HG03575 (cell line): ENCODE results near the gene NEB.
"Not testable (repeated sequence)": the region's sequence is repeated elsewhere in the genome, so short reads cannot be mapped to it uniquely, and the experiment has no call there.

ENCODE experiments used
- ATAC-seq: cut with Tn5 transposase; IDR thresholded peaks from one replicate; pipeline ENCODE4 v1.9.1; 2021; ENCODE audit not compliant: unreplicated experiment, insufficient number of reproducible peaks, low FRiP score; ENCODE audit errors: extremely low read depth

The NEB gene

DNA sequence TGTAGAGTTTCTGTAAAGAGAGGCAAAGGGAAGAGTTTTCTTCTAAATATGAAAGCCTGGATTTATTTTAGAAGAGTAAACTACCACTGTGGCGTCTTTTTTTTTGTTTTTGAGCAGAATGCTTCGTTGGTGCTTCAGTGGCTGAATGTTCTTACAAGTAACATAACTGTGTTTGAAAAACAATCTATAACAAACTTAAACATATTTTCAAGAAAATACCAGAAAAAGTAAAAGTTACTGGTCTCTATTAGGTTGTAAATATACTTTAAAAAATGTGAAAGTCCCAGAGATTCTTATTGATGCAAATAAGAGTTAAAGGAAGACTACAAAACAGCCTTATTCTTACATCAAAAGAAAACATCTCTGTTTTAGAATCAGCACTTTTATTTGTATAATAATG is 76.2 kb downstream of the NEB start:
- no peak for ATAC-seq

DNA sequence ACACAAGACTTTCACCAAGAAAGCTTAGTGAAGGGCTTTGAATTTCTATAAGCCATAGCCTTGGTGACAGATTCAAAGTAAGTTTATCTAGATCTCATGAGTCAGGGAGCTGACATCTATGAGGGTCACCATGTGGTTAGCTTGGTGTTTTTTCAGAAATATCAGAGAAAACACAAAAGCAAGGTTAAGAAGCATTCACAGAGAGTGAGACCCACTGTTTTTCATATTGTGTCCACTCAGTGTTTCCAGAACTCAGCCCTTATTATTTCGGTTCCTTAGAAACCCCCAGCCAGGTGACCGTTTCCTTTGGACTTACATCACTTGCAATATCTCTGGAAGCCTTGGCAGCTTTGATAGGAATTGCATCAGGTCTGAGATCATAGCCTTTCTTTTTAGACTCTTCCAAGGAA is 76.6 kb downstream of the NEB start:
- no peak for ATAC-seq

DNA sequence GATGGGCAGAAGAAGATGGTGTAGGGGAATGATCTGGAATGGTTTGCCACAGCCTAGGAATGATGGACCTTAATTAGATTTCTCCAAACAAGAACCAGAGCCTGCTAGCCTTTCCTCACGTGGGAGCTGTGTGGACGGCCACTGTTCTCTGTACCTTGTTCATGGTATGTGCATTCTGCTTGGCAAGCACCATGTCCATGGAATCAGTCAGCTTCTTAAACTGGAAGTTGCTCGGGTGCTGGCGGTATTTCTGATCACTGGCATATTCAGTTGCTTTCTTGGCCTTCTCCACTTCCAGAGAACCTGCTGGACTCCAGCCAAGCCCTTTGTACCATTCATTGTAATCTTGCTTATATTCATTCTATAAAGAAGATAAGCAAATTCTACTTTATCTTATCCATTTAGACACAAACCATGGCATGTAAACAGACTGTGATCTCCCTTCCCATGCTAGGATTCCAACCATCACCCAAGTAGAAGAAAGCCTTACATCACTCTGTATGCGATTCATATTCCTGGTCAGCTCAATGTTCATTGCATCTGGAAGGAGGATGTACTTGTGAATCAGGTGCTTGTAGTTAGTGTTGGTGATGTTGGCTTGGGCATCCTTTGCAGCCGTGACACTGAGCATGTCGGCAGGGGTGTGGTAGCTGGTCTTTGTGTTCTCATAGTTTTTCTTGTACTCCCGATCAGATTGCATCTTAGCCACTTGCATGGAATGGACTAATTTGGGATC is 78.4 kb downstream of the NEB start:
- ATAC-seq = no peak

DNA sequence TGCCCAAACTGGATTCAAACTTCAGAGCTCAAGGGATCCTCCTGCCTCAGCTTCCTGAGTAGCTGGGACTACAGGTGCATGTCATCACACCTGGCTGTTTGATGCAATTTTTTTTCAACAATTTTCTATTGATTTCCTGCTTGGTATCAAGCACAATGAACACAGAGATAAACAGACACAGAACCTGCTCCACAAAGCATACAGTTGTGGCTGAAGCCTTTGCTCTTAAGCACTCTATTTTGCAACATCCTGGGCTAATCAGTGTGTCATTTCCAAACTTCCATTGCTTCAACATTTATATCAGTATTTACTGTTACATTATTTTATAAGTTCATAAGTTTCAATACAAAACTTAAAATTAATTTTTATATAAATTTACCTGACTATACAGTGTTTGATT is 79.4 kb downstream of the NEB start:
- no peak for ATAC-seq

DNA sequence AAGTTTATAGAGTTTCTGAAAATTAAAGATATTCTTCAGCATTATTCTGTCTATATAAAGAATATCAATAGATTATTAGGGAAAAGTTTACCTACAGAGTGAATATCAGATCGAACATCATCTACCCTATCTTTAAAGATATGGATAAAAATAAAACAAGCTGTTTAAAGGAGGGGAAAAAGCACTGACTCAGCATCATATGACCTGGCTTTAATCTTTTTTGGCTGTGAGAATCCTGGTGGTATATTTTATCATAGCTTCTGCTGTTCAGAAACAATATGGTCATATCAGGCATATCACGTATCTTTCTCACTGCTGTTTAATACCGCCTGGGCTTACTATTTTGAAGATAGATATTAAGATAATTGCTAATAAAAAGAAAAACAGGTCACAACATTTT is 80.2 kb downstream of the NEB start:
- no peak for ATAC-seq

DNA sequence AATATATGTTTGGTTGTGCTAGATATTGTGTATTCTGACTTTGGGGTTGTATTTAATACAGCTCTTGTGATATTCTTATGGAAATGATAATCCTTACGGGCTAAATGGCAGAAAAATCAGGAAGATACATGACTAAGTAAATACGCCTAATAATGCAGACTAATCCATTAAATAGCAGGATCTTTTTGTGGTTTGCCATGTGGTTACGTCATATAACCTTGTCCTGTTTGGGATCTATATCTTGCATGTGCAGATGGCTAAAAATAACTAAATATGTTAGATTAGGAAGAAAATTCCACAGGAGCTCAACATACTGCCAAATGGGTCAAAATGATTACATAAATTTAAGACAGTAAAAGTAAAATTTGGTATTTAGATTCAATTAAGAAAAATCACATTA is 83.0 kb downstream of the NEB start:
- ATAC-seq = no peak

DNA sequence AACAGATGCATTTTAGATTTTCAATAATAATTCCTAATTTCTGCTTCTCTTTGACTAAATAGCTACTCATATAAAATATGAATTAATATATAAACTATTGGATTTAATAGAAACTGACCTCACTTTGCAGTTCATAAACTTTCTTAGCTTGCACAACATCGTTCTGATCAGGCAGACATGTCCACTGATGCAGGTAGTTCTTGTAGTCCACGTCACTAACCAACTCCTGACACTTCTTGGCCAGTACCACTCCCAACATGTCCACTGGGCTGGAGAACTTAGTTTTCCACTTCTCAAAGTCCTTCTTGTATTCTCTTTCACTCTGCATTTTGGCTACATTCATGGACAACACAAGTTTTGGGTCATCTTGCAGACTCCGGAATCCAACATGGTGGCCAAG is 83.8 kb downstream of the NEB start:
- ATAC-seq = no peak

DNA sequence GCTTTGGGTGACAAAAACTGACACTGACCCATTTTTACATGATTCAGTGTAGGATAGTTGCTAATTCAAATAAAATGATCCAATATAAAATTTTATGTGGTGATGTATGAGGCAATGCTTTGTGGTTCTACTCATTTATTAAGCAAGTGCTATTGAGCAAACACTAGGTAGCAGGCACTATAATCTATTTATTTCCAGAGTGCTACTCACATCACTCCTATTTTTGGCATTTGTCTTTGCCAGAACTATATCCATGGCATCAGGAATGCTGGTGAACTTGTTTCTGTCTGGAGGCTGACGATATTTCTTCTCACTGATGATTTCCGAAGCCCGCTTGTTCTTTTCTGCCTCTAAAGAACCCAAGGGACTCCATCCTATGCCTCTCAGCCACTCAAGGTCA is 84.3 kb downstream of the NEB start:
- ATAC-seq = no peak

DNA sequence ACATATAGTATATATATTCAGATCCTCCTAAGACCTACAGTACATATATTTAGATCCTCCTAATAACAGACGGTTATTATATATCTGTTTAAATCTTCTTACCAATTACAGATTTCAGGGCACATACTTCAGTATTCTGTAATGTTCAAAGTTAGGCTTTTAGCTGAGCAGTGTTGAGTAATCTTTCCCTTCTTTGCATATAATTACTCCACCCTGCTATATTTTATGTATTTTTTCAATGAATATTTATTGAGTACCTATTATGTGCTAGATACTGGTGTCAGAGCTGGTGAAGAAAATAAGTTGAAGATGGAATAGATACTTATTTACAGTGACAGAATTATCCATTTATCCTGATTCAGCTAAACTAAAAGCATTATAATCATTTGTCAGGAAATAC is 84.9 kb downstream of the NEB start:
- no peak for ATAC-seq

DNA sequence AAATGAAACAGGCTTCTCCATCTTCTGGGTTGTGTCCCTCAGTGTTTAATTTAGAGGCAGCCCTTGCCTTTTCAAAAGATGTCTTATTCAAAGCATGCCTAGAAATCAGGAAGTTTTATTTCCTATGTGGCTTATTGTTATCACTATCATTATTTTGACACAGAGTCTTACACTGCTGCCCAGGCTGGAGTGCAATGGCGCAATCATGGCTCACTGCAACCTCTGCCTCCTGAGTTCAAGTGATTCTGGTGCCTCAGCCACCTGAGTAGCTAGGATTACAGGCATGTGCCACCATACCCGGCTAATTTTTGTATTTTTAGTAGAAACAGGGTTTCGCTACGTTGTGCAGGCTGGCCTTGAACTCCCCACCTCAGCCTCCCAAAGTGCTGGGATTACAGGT is 87.8 kb downstream of the NEB start:
- not testable (repeated sequence) for ATAC-seq

DNA sequence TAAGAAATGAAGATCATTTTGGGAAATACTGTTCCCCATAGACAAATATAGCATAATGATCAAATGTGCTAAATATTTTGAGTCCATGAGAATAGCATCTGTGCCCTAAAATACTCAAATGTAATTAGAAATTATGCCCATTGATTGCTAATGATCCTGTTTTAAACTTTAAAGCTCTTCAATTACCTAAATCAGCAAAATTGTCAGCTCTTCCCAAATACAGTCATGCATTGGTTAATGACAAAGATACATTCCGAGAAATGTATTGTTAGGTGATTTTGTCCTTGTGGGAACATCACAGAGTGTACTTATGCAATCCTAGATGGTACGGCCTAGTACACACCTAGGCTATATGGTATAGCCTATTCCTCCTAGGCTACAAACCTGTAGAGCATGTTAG is 89.7 kb downstream of the NEB start:
- no peak for ATAC-seq

DNA sequence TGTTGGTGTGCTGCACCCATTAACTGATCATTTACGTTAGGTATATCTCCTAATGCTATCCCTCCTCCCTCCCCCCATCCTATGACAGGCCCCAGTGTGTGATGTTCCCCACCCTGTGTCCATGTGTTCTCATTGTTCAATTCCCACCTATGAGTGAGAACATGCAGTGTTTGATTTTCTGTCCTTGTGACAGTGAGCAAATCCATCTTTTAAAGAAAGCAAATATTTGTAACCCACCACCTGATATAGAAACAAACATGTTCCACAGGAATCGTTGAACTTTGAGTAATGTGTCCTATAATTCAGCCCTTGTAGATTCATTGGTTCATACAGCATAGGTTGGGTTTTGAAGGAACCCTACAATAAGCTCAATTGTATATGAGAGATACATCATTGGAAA is 92.4 kb downstream of the NEB start:
- ATAC-seq = not testable (repeated sequence)

DNA sequence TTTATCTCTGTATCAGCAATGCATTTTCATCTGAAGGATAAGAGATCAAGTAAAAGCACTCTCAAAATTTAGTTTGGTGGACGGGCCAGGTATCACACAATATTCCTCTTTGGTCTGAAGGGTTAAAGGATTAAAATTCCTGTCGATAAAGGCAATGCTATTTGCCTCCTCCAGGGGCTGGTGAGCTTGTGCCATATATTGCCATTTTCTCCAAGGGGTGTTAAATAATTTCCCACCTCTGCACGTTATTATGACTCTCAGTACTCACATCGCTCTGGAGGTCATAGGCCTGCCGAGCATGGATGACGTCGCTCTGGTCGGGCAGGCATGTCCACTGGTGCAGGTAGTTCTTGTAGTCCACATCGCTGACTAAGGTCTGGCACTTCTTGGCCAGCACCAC is 94.2 kb downstream of the NEB start:
- no peak for ATAC-seq

DNA sequence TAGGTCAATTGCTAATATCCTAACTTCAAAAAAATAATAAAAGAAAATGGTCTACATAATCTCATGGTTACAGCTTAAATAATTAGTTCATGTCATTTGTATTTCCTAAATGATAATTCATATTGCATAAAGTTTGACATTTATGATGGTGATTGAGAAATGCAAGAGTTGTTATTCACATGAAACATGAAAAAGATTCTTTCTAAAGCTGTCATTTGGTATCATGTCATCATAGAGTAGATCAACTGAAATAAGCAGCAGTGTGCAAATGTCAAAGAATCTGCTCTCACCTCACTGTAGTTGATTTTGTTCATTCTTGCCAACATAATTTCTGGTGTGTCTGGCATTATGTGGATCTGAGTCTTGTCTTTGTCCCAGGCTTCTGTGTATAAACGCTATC is 95.3 kb downstream of the NEB start:
- no peak for ATAC-seq

DNA sequence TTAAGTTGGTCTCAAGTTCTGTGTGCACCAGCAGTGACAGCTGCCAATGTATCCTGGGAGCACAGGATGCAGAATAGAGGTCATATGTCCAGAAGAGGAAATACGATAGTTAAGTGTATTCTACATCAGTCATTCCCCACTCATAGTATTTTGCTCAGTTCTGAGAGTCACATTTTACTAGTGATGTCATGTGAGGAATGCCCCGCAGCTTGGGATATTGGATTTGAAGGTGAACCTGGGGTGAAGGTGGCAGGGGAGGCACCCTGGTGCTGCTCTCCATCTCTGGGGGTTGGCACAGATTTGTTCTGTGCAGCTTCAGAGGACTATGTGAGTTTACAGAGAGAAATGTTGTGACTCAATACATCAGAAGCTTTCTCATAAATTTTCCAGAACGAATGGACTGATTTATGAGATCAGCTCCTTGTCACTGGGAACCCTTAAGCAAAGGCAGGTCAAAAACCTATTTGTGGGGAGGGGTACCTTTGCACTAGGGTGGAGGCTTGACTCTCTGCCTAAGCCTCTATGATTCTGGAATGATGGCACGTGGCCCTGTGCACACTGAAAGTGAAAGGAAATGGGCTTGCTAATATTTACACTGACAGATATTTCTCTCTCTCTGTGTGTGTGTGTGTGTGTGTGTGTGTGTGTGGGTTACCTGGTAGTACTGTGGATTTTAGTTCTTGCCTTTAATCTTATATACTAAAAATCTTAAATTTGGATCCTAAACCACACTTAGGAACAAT is 95.9 kb downstream of the NEB start:
- ATAC-seq = no peak

DNA sequence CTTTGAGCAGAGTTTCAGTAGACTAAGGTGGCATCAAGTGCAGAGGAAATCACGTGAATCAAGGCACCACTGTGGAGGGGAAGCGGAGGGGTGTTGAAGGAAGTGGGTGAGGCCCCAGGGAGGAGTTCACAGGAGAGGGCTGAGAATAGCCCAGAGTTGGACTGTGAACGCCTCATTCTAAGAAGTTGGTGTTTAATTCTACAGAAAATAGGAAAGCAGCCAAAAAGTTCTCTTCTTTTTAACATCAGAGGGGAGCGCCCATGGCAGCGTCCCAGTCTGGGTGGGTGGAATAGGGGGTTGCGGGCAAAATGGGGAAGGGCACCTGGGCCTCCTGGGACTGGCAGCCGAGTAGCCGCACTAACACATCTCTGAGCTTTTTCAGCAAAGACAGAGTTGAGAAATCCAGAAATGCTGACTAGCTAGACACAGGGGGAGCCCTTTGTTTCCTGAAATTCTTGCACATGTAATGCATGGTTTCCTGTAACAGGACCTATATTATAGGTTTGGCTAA is 97.0 kb downstream of the NEB start:
- ATAC-seq = no peak

DNA sequence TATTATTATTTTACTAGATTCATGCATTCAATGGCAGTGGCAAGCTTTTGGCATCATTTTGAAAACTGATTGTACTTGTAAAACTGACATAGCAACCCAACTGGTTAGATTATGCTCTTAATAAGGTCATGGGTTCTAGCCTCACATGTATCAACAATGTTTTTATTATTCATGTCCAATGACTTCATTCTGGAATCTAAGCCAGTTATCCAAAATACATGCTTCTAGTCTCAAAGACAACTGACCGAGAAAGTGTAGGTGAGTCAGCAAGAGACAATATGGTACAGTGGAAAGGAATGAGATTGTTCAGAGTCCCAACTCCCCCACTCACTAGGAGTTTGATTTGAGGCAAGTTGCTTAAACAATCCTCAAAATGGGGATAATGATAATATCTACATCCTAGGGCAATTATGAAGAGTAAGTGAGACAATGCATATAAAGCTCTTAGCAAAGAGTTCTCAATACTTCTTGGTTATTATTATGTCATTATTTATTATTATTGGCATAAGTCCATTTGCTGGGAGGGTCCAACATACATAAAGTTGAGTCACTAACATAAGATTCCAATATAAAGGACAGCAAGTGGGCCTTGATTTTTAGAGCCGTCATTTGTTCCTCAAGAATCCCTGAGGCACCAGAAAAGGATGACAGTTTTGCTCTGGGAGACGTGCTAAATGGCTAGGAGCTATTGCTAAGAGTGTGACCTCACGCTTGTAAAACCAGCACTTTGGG is 99.4 kb downstream of the NEB start:
- no peak for ATAC-seq

DNA sequence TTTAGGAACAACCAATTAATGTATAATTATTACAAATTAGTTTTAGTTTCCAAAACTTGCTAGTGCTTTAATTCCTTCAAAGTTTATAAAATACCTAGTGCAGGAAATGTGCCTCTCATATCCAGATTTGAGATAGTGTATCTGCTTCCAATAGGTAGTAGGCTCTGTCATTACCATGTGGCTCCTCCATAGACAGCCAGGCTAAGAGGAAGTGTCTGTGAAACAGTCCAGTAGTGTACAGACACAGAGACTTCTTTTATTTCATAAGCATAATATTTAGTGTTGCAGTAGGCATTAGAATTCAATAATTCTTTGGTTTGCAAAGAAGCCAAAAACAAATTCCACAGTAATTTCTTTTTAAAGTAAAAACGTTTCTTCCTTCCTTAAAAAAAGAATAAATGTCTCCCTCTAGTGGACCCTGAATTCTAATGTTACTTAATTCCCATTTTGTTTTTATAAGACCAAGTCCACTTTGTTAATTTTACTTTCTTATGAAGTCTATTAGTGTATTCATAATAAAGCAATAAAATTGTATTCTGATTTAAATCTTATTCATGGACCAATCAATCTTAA is 101.2 kb downstream of the NEB start:
- ATAC-seq = no peak

DNA sequence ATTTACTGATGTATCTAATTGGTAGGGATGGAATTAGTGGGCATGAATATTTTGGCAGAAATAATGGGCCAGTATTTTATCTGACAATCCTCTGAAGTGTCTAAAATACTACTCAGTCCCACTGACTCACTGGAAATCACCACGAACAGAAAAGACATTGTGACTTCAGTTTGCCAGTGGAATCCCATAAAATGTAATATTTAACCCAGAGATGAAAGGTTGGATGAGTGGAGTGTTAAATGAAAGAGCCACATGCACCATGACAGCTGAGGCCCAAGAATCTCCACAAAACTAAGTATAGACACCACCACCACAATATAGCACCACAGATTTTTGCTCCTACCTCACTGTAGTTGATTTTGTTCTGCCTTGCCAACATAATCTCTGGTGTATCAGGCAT is 103.9 kb downstream of the NEB start:
- no peak for ATAC-seq

DNA sequence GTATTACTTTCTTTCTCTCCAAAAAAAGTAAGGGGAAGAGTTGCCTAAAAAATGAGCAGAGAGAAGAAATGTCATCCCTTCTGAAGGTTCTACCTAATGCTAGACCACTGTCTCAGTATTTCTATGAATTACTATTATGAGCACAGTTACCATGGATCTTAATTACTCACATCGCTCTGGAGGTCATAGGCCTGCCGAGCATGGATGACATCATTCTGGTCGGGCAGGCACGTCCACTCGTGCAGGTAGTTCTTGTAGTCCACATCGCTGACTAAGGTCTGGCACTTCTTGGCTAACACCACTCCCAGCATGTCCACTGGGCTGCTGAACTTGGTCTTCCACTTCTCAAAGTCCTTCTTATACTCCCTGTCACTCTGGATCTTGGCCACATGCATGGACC is 106.9 kb downstream of the NEB start:
- ATAC-seq = no peak
